Muscle layer of colon (tissue), 2 donors: ENCODE data around the gene ACTRT3.

Source experiments
- H3K27ac ChIP-seq: one replicate; pipeline ENCODE4 v1.7.0; 2013; ENCODE audit warnings: low read depth, mild to moderate bottlenecking, low read length, moderate library complexity
- H3K27me3 ChIP-seq, 2 donors: one replicate each; pipeline ENCODE4 v1.7.0; 2013; ENCODE audit warnings: low read length in 2 of 2, mild to moderate bottlenecking in 2 of 2; ENCODE audit not compliant: insufficient read depth in 2 of 2, control insufficient read depth in 1 of 2
- H3K36me3 ChIP-seq: one replicate; pipeline ENCODE4 v1.7.0; 2013; ENCODE audit warnings: mild to moderate bottlenecking, low read length; ENCODE audit not compliant: insufficient read depth
- H3K4me1 ChIP-seq: one replicate; pipeline ENCODE4 v1.7.0; 2013; ENCODE audit warnings: mild to moderate bottlenecking, low read length; ENCODE audit not compliant: insufficient read depth
- H3K4me3 ChIP-seq, 2 donors: one replicate each; pipeline ENCODE4 v1.7.0; 2013; ENCODE audit warnings: low read length in 2 of 2, low read depth in 1 of 2, mild to moderate bottlenecking in 1 of 2, moderate library complexity in 1 of 2
- H3K9ac ChIP-seq: one replicate; pipeline ENCODE4 v1.7.0; 2013; ENCODE audit warnings: low read length
- H3K9me3 ChIP-seq: one replicate; pipeline ENCODE4 v1.7.0; 2013; ENCODE audit warnings: mild to moderate bottlenecking, low read length
- donor health status: abdominal sarcoma.
- donor health status: Adenocarcinoma of cecum.

The ACTRT3 gene

GRCh38 chr3:169790687-169791429 is 21.5 kb upstream of the ACTRT3 start:
- Histone ChIP-seq H3K4me3 (no peak overlapping the region), H3K36me3 (peaks cover 37% of the 10 kb centered on the region), H3K9me3 (no peaks in the 10 kb centered on the region), H3K4me1 (no peaks in the 10 kb centered on the region), H3K27me3 (no peaks in the 10 kb centered on the region), H3K27ac (no peak overlapping the region), H3K9ac (no peak overlapping the region)

GRCh38 chr3:169790219-169790618 is 20.9 kb upstream of the ACTRT3 start:
- Histone ChIP-seq H3K9ac (no peak overlapping the region), H3K4me1 (no peaks in the 10 kb centered on the region), H3K36me3 (peaks cover 42% of the 10 kb centered on the region), H3K9me3 (no peaks in the 10 kb centered on the region), H3K27me3 (no peaks in the 10 kb centered on the region), H3K27ac (no peak overlapping the region), H3K4me3 (no peak overlapping the region)

GRCh38 chr3:169787791-169788190 is 18.4 kb upstream of the ACTRT3 start:
- Histone ChIP-seq H3K27ac (no peak overlapping the region), H3K4me3 (no peak overlapping the region), H3K9me3 (no peaks in the 10 kb centered on the region), H3K36me3 (peaks cover 52% of the 10 kb centered on the region), H3K9ac (no peak overlapping the region), H3K4me1 (no peaks in the 10 kb centered on the region), H3K27me3 (no peaks in the 10 kb centered on the region)

GRCh38 chr3:169787120-169787519 is 17.8 kb upstream of the ACTRT3 start:
- Histone ChIP-seq H3K4me1 (no peaks in the 10 kb centered on the region), H3K36me3 (peaks cover 52% of the 10 kb centered on the region), H3K27me3 (no peaks in the 10 kb centered on the region), H3K27ac (no peak overlapping the region), H3K9me3 (no peaks in the 10 kb centered on the region), H3K4me3 (no peak overlapping the region), H3K9ac (no peak overlapping the region)

- H3K4me1 ChIP-seq, result no peaks in the 10 kb centered on the region
- no peak overlapping the region for H3K9ac ChIP-seq
- no peak overlapping the region for H3K27ac ChIP-seq
- H3K4me3 ChIP-seq, result no peak overlapping the region
- peaks cover 61% of the 10 kb centered on the region for H3K36me3 ChIP-seq
- H3K9me3 ChIP-seq, result no peaks in the 10 kb centered on the region
- H3K27me3 ChIP-seq, result no peaks in the 10 kb centered on the region
Observed at GRCh38 chr3:169781209-169781855, 12.0 kb upstream of the ACTRT3 start.

GRCh38 chr3:169780742-169781141 is 11.4 kb upstream of the ACTRT3 start:
- H3K9me3 ChIP-seq, result no peaks in the 10 kb centered on the region
- no peak overlapping the region for H3K9ac ChIP-seq
- no peak overlapping the region for H3K27ac ChIP-seq
- peaks cover 58% of the 10 kb centered on the region for H3K36me3 ChIP-seq
- no peaks in the 10 kb centered on the region for H3K4me1 ChIP-seq
- H3K27me3 ChIP-seq, result no peaks in the 10 kb centered on the region
- H3K4me3 ChIP-seq, result no peak overlapping the region

GRCh38 chr3:169777822-169778221 is 8.5 kb upstream of the ACTRT3 start:
- H3K36me3 ChIP-seq, result peaks cover 56% of the 10 kb centered on the region

GRCh38 chr3:169774186-169774585 is 4.8 kb upstream of the ACTRT3 start:
- Histone ChIP-seq H3K9me3 (no peaks in the 10 kb centered on the region), H3K36me3 (peaks cover 30% of the 10 kb centered on the region), H3K27ac (no peak overlapping the region)

More at GRCh38 chr3:169777822-169778221, 8.5 kb upstream of the ACTRT3 start:
- H3K9me3 ChIP-seq, result no peaks in the 10 kb centered on the region
- H3K4me3 ChIP-seq, result no peak overlapping the region
- no peaks in the 10 kb centered on the region for H3K27me3 ChIP-seq
- peaks cover 17% of the 10 kb centered on the region for H3K4me1 ChIP-seq
- H3K9ac ChIP-seq, result no peak overlapping the region
- no peak overlapping the region for H3K27ac ChIP-seq

GRCh38 chr3:169772897-169773816 is 3.8 kb upstream of the ACTRT3 start, which contains the start of gene MYNN:
Gene MYNN, plus strand, starts transcription at chr3:169773396. Its CDS starts 900 bp downstream, at chr3:169774296.
- H3K27me3 ChIP-seq, result no peaks in the 10 kb centered on the region
- H3K4me3 ChIP-seq, result peak within 1 kb of the TSS; percentile 67 to 86
- H3K27ac ChIP-seq, result peak within 1 kb of the TSS; percentile 98
- peak within 1 kb of the TSS; percentile 83 for H3K9ac ChIP-seq
- H3K9me3 ChIP-seq, result no peaks in the 10 kb centered on the region
- H3K36me3 ChIP-seq, result peaks cover 23% of the 10 kb centered on the region
- H3K4me1 ChIP-seq, result peaks cover 17% of the 10 kb centered on the region

More at GRCh38 chr3:169774186-169774585, 4.8 kb upstream of the ACTRT3 start:
- Histone ChIP-seq H3K27me3 (no peaks in the 10 kb centered on the region), H3K9ac (peak overlapping the region; percentile 83), H3K4me3 (peak overlapping the region; percentile 67 to 86), H3K4me1 (peaks cover 17% of the 10 kb centered on the region)

- Histone ChIP-seq H3K9ac (peak overlapping the region; percentile 83), H3K4me3 (peak overlapping the region; percentile 67 to 86), H3K4me1 (peaks cover 17% of the 10 kb centered on the region), H3K27me3 (no peaks in the 10 kb centered on the region), H3K36me3 (peaks cover 15% of the 10 kb centered on the region), H3K27ac (peak overlapping the region; percentile 98), H3K9me3 (no peaks in the 10 kb centered on the region)
Observed at GRCh38 chr3:169772305-169772896, 3.0 kb upstream of the ACTRT3 start.
